Fibroblast of skin of abdomen (primary cell): ENCODE data around the gene FAM177B. TPM values are rescaled to one million over a fixed set of nuclear protein-coding genes. Genes with fewer than 3 reads are reported as not detected.

ENCODE experiments used
- DNase-seq: peaks from one replicate; pipeline ENCODE4 v3.0.0-alpha.2; 2013
- polyA plus RNA-seq, 2 experiments: library from polyadenylated mRNA; unstranded; fragments of 120-200 nt; gene quantifications; one replicate each; pipeline ENCODE4 v1.2.1, GENCODE V29; 2013; ENCODE audit not compliant: insufficient read length in 2 of 2

The FAM177B gene
- not detected for polyA plus RNA-seq (2013, experiment 1 of 2; ENCODE audit: insufficient read length)
- polyA plus RNA-seq (2013, experiment 2 of 2; ENCODE audit: insufficient read length): not detected

GRCh38 chr1:222736972-222737371 is at the start of gene FAM177B:
TSS of gene FAM177B (plus strand) at chr1:222737202. CDS start at chr1:222746546, 9,344 bp downstream.
- DNase-seq: no peak

- no peak for DNase-seq
Measured at GRCh38 chr1:222691016-222691415, 46.0 kb upstream of the FAM177B start.

- DNase-seq: no peak
Measured at GRCh38 chr1:222694927-222695326, 42.1 kb upstream of the FAM177B start.

GRCh38 chr1:222696741-222697140 is 40.3 kb upstream of the FAM177B start:
- DNase-seq: no peak

- no peak for DNase-seq
Measured at GRCh38 chr1:222697203-222697602, 39.8 kb upstream of the FAM177B start.

GRCh38 chr1:222697826-222698225 is 39.2 kb upstream of the FAM177B start:
- DNase-seq: peak; percentile 19

- DNase-seq: no peak
Measured at GRCh38 chr1:222702210-222702609, 34.8 kb upstream of the FAM177B start.

GRCh38 chr1:222704260-222704659 is 32.7 kb upstream of the FAM177B start:
- DNase-seq: no peak

- no peak for DNase-seq
Measured at GRCh38 chr1:222706815-222707214, 30.2 kb upstream of the FAM177B start.

GRCh38 chr1:222709700-222710153 is 27.3 kb upstream of the FAM177B start:
- peak; percentile 1 for DNase-seq

- peak; percentile 53 for DNase-seq
Measured at GRCh38 chr1:222711319-222712252, 25.4 kb upstream of the FAM177B start.

GRCh38 chr1:222712253-222713090 is 24.5 kb upstream of the FAM177B start, which contains the start of the genes AIDA and BROX:
TSS of gene AIDA (minus strand) at chr1:222712491. CDS start at chr1:222712317, 174 bp downstream.
TSS of gene BROX (plus strand) at chr1:222712564. CDS start at chr1:222715700, 3,136 bp downstream.
- DNase-seq: peak; percentile 87

- DNase-seq: peak; percentile 94
Measured at GRCh38 chr1:222713091-222713961, 23.7 kb upstream of the FAM177B start.

GRCh38 chr1:222716393-222716792 is 20.6 kb upstream of the FAM177B start:
- no peak for DNase-seq

GRCh38 chr1:222728746-222729145 is 8.3 kb upstream of the FAM177B start:
- DNase-seq: no peak

GRCh38 chr1:222730866-222731265 is 6.1 kb upstream of the FAM177B start:
- no peak for DNase-seq

- no peak for DNase-seq
Measured at GRCh38 chr1:222732216-222733159, 4.5 kb upstream of the FAM177B start.

GRCh38 chr1:222734740-222735139 is 2.3 kb upstream of the FAM177B start:
- no peak for DNase-seq

GRCh38 chr1:222736470-222736869 is 532 bp upstream of the FAM177B start:
- no peak for DNase-seq

GRCh38 chr1:222739465-222739864 is 2.5 kb downstream of the FAM177B start:
- no peak for DNase-seq

GRCh38 chr1:222739929-222740328 is 2.9 kb downstream of the FAM177B start:
- no peak for DNase-seq
